Neuronal stem cell (in vitro differentiated cells): ENCODE data around the gene POM121L12.

Source experiments
- DNase-seq: peaks from one replicate; pipeline ENCODE4 v3.0.0-alpha.2; 2013; ENCODE audit warnings: low spot score
- H2AFZ ChIP-seq: one replicate; pipeline ENCODE4 v1.6.1; 2013; ENCODE audit warnings: mild to moderate bottlenecking, low read length, inconsistent platforms
- H2AK5ac ChIP-seq: 2 replicates; pipeline ENCODE4 v1.6.1; 2013; ENCODE audit warnings: low read depth, mild to moderate bottlenecking, inconsistent platforms, low read length, moderate library complexity, mixed read lengths
- H2BK120ac ChIP-seq: 2 replicates; pipeline ENCODE4 v1.6.1; 2013; ENCODE audit warnings: low read depth, mild to moderate bottlenecking, inconsistent platforms, low read length, moderate library complexity, mixed read lengths
- H2BK12ac ChIP-seq: one replicate; pipeline ENCODE4 v1.6.1; 2013; ENCODE audit warnings: low read length, inconsistent platforms
- H2BK15ac ChIP-seq: 2 replicates; pipeline ENCODE4 v1.6.1; 2013; ENCODE audit warnings: mild to moderate bottlenecking, low read length, inconsistent platforms, mixed read lengths
- H2BK5ac ChIP-seq: one replicate; pipeline ENCODE4 v1.6.1; 2013; ENCODE audit warnings: inconsistent platforms, mild to moderate bottlenecking, low read length, moderate library complexity
- H3K14ac ChIP-seq: one replicate; pipeline ENCODE4 v1.6.1; 2013; ENCODE audit warnings: low read length, inconsistent platforms
- H3K18ac ChIP-seq: 2 replicates; pipeline ENCODE4 v1.6.1; 2013; ENCODE audit warnings: low read length, inconsistent platforms
- H3K23ac ChIP-seq: 2 replicates; pipeline ENCODE4 v1.6.1; 2013; ENCODE audit warnings: low read depth, mild to moderate bottlenecking, mixed read lengths, low read length, inconsistent platforms; ENCODE audit not compliant: poor library complexity
- H3K27ac ChIP-seq: replicated peaks from 3 replicates; pipeline ENCODE4 v1.5.1; 2013; ENCODE audit warnings: low read length, inconsistent platforms
- H3K27me3 ChIP-seq, 3 experiments: 2 replicates each; pipeline ENCODE4 v1.6.1; 2013; ENCODE audit warnings: low read length in 3 of 3, mild to moderate bottlenecking in 2 of 3, inconsistent platforms in 1 of 3, low read depth in 1 of 3, mixed read lengths in 1 of 3, moderate library complexity in 1 of 3; ENCODE audit not compliant: control insufficient read depth in 3 of 3, insufficient read depth in 3 of 3
- H3K36me3 ChIP-seq, 2 donors: replicated peaks in 1 of 2; 2 replicates each; pipeline ENCODE4 v1.6.1; 2013; ENCODE audit warnings: low read length in 2 of 2; ENCODE audit not compliant: control insufficient read depth in 2 of 2, insufficient read depth in 2 of 2
- H3K4ac ChIP-seq: 2 replicates; pipeline ENCODE4 v1.6.1; 2013; ENCODE audit warnings: inconsistent platforms, mild to moderate bottlenecking, low read length, moderate library complexity
- H3K4me1 ChIP-seq, 2 donors: 1 replicate in 1 of 2; 2 replicates in 1 of 2; pipeline ENCODE4 v1.6.1; 2013; ENCODE audit warnings: low read length in 2 of 2, low read depth in 1 of 2; ENCODE audit not compliant: control insufficient read depth in 2 of 2, insufficient read depth in 1 of 2
- H3K4me2 ChIP-seq: one replicate; pipeline ENCODE4 v1.6.1; 2013; ENCODE audit warnings: mild to moderate bottlenecking, low read length, inconsistent platforms; ENCODE audit not compliant: insufficient read depth, poor library complexity, severe bottlenecking
- H3K4me3 ChIP-seq, 2 donors: 2 replicates each; pipeline ENCODE4 v1.5.1; 2013; ENCODE audit warnings: low read length in 2 of 2, mild to moderate bottlenecking in 2 of 2, inconsistent platforms in 1 of 2, moderate library complexity in 1 of 2
- H3K79me1 ChIP-seq: one replicate; pipeline ENCODE4 v1.6.1; 2013; ENCODE audit warnings: low read depth, mild to moderate bottlenecking, inconsistent platforms, low read length, moderate library complexity
- H3K9ac ChIP-seq: one replicate; pipeline ENCODE4 v1.6.1; 2013; ENCODE audit warnings: mild to moderate bottlenecking, low read depth, low read length, inconsistent platforms; ENCODE audit not compliant: poor library complexity
- H3K9me3 ChIP-seq, 2 donors: replicated peaks in 1 of 2; 2 replicates each; pipeline versions ENCODE3 to v1.6.1; 2013; ENCODE audit warnings: low read length in 2 of 2, mild to moderate bottlenecking in 2 of 2, inconsistent platforms in 1 of 2, low read depth in 1 of 2, mixed read lengths in 1 of 2, moderate library complexity in 1 of 2; ENCODE audit not compliant: control insufficient read depth in 2 of 2, insufficient read depth in 1 of 2
- H4K8ac ChIP-seq: one replicate; pipeline ENCODE4 v1.6.1; 2013; ENCODE audit warnings: low read depth, mild to moderate bottlenecking, inconsistent platforms, low read length, moderate library complexity
- H4K91ac ChIP-seq: one replicate; pipeline ENCODE4 v1.6.1; 2013; ENCODE audit warnings: low read length, low read depth, mild to moderate bottlenecking, inconsistent platforms; ENCODE audit not compliant: poor library complexity
- WGBS, 2 donors: extraction: QIAGEN DNeasy Blood & Tissue Kit; methylation state at CpG; one replicate each; pipeline ENCODE4 v1.1.7; 2013; ENCODE audit warnings: missing lambda C conversion rate in 2 of 2, mixed read lengths in 1 of 2; ENCODE audit not compliant: insufficient read length in 2 of 2, insufficient replicate concordance in 1 of 2; ENCODE audit errors: extremely low coverage in 2 of 2; 5-methylcytosine and 5-hydroxymethylcytosine counted together

The POM121L12 gene

DNA sequence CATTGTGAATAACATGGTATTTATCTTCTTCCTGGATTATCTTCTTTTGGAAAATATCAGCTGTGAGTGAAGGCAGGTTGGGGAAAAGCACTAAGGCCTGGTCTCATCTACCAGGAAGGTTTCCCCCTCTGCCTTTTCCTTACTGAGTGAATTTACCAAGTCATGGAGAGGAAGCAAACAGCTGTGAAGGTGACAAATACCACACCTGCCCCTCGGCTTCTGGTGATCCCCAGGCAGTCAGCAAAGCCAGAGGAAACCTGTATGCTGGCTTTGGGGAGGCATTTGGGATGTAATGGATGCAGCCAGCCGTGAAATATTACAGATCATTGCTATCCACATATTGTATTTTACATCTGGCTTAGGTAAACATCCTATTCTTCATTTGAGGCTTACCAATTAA is 24.2 kb downstream of the POM121L12 start:
- Histone ChIP-seq H2AK5ac (no peak overlapping the region), H3K79me1 (no peaks in the 10 kb centered on the region), H3K4me1 (no peaks in the 10 kb centered on the region), H3K4me2 (no peak overlapping the region), H3K9me3 (peaks cover 0 to 3% of the 10 kb centered on the region in 2 donors), H3K4me3 (no peak overlapping the region), H4K8ac (no peak overlapping the region), H2BK12ac (no peak overlapping the region), H3K27me3 (no peaks in the 10 kb centered on the region), H3K4ac (no peak overlapping the region), H2BK5ac (no peak overlapping the region), H3K14ac (no peak overlapping the region), H3K23ac (no peak overlapping the region), H2BK15ac (no peak overlapping the region), H3K9ac (no peak overlapping the region), H3K36me3 (no peaks in the 10 kb centered on the region), H4K91ac (no peak overlapping the region), H2BK120ac (no peak overlapping the region), H2AFZ (no peak overlapping the region), H3K27ac (no peak overlapping the region), H3K18ac (no peak overlapping the region)
- DNase-seq = no peak
- WGBS, 2 donors = no CpG with 5 or more reads among the region's 2 CpGs

DNA sequence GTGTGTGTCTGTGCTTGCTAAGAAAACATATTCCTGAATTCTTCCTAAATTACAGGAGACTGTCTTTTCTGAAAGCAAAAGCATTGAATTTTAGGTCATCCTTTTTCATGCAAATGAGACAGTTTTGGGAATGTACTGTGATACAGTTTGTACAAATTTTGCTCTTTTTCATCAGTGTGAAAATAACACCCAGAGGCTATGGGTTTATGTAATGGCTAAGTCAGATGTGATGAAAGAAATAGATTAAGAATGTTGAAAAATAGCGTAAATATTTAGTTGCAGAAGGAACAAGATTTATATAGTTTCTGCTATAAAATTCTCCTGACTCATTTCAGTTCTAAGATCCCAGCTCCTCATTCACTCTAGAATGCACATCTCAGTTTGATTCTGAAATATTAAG is 24.6 kb downstream of the POM121L12 start:
- H4K91ac ChIP-seq = no peak overlapping the region
- H2AFZ ChIP-seq = no peak overlapping the region
- no peak overlapping the region for H3K27ac ChIP-seq
- no peaks in the 10 kb centered on the region for H3K79me1 ChIP-seq
- H3K9ac ChIP-seq = no peak overlapping the region
- H3K14ac ChIP-seq = no peak overlapping the region
- no peak for DNase-seq
- no peak overlapping the region for H2AK5ac ChIP-seq
- H3K36me3 ChIP-seq = no peaks in the 10 kb centered on the region
- H2BK5ac ChIP-seq = no peak overlapping the region
- H4K8ac ChIP-seq = no peak overlapping the region
- H3K23ac ChIP-seq = no peak overlapping the region
- no peak overlapping the region for H2BK12ac ChIP-seq
- no peak overlapping the region for H3K18ac ChIP-seq
- peaks cover 0 to 3% of the 10 kb centered on the region in 2 donors for H3K9me3 ChIP-seq
- no peak overlapping the region for H3K4me2 ChIP-seq
- H3K4me3 ChIP-seq = no peak overlapping the region
- 100% methylated on average over 1 of the region's 1 CpG; no CpG with 5 or more reads in 1 of the 2 donors for WGBS, 2 donors
- H2BK15ac ChIP-seq = no peak overlapping the region
- no peaks in the 10 kb centered on the region for H3K4me1 ChIP-seq
- no peak overlapping the region for H3K4ac ChIP-seq
- no peak overlapping the region for H2BK120ac ChIP-seq
- H3K27me3 ChIP-seq = no peaks in the 10 kb centered on the region

DNA sequence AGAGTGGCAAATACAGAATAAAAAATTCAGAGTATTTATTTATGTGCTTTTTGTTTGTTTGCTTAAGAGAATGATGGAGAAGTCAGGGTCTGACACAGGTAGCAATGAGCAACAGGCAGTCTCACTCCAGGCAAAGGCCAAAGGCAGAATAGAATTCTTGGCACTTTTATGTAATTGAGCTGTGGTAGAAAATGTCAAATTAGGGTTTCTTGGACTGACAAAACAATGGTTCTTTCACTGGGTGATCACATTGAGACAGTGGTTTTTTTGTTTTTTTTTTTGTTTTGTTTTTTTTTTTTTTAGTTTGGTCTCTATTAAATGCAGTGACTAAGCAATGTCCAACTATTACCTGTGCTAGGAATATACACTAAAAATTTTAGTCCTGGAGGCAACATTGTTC is 27.4 kb downstream of the POM121L12 start:
- Histone ChIP-seq H3K4me2 (no peak overlapping the region), H3K79me1 (no peaks in the 10 kb centered on the region), H2BK120ac (no peak overlapping the region), H3K23ac (no peak overlapping the region), H3K27ac (no peak overlapping the region), H2AFZ (no peak overlapping the region), H4K8ac (no peak overlapping the region), H3K9ac (no peak overlapping the region), H3K4me1 (no peaks in the 10 kb centered on the region), H3K9me3 (peaks cover 0 to 3% of the 10 kb centered on the region in 2 donors), H3K4me3 (no peak overlapping the region), H3K18ac (no peak overlapping the region), H4K91ac (no peak overlapping the region), H3K27me3 (no peaks in the 10 kb centered on the region), H3K4ac (no peak overlapping the region), H2BK5ac (no peak overlapping the region), H2BK12ac (no peak overlapping the region), H2AK5ac (no peak overlapping the region), H2BK15ac (no peak overlapping the region), H3K36me3 (no peaks in the 10 kb centered on the region), H3K14ac (no peak overlapping the region)
- no peak for DNase-seq

DNA sequence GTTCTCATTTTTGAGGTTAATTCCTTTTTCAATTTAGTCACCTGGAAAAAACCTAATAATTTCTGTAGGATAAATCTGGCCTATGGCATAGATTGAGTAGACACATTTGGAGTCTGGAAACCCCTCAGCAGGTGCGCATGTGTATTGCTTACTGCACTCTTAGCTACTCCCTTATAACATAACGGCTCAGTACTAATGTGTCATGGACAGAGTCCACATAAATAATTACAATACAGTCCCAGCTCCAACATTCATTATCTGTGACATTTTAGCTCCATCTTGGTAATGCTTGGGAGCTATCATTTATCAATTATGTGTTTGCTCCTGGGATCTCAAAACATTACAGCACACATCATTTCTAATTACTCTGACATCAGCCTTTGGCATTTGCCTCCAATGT is 33.2 kb downstream of the POM121L12 start:
- Histone ChIP-seq H3K4me3 (no peak overlapping the region), H3K27me3 (no peaks in the 10 kb centered on the region), H3K18ac (no peak overlapping the region), H2AK5ac (no peak overlapping the region), H3K36me3 (no peaks in the 10 kb centered on the region), H2BK5ac (no peak overlapping the region), H3K27ac (no peak overlapping the region), H4K8ac (no peak overlapping the region), H4K91ac (no peak overlapping the region), H3K79me1 (no peaks in the 10 kb centered on the region), H3K23ac (no peak overlapping the region), H3K4me1 (no peaks in the 10 kb centered on the region), H2BK12ac (no peak overlapping the region), H3K9me3 (no peaks in the 10 kb centered on the region), H3K4ac (no peak overlapping the region), H3K14ac (no peak overlapping the region), H2BK120ac (no peak overlapping the region), H3K9ac (no peak overlapping the region), H3K4me2 (no peak overlapping the region), H2AFZ (no peak overlapping the region), H2BK15ac (no peak overlapping the region)
- WGBS, 2 donors = no CpG with 5 or more reads among the region's 2 CpGs
- DNase-seq = no peak
